Measurements from ENCODE around the gene RMND5A. TPM values are rescaled to one million over a fixed set of nuclear protein-coding genes. Genes with fewer than 3 reads are reported as not detected.

The RMND5A gene
- total RNA-seq, 1 donor from 2014 or later: 49.1 TPM

GRCh38 chr2:86825693-86826381 lies 105.7 kb downstream of the RMND5A start:
- DNase-seq (ENCODE audit: low read depth, low spot score): no peak

GRCh38 chr2:86826951-86827350 lies 106.9 kb downstream of the RMND5A start:
- DNase-seq (ENCODE audit: low read depth, low spot score): no peak

Other genes starting within 250 kb of the RMND5A start
- 87.6 and 97.9 TPM in 2 replicates for gene CHMP3, start 156.8 kb upstream of the RMND5A start, total RNA-seq
- 18.7 and 19.6 TPM in 2 replicates for gene RNF103, start 96.4 kb upstream of the RMND5A start, total RNA-seq
- gene CD8A, start 70.6 kb downstream of the RMND5A start, total RNA-seq: not detected in 2 replicates
- not detected in 2 replicates for gene CD8B, start 141.6 kb downstream of the RMND5A start, total RNA-seq
- gene RGPD1, start 221.8 kb downstream of the RMND5A start, total RNA-seq: 0.21 TPM in 1 of 2 replicates, not detected in the other

Measured in pulmonary artery endothelial cell (primary cell).